ENCODE measurements around the gene HJURP.

- no peak for TF ChIP-seq EZH2 (IDR thresholded peaks at IDR 0.05; ENCODE audit: borderline replicate concordance, low read length)
- no peak for TF ChIP-seq CTCF (conservative IDR thresholded peaks at IDR 0.05 in 1 of 2, IDR thresholded peaks at IDR 0.05 in 1 of 2; ENCODE audit: extremely low read depth in 1 of 2, insufficient read depth in 1 of 2, low read depth in 1 of 2, low read length in 2 of 2)
Measured at GRCh38 chr2:233799087-233799665, 55.2 kb downstream of the HJURP start.

Data from mammary epithelial cell (primary cell).